CD4-positive, alpha-beta memory T cell (primary cell): Measurements from ENCODE around the gene NEXMIF. TPM values are rescaled to one million over a fixed set of nuclear protein-coding genes. Genes with fewer than 3 reads are reported as not detected.
"Not testable (repeated sequence)": the region's sequence is repeated elsewhere in the genome, so short reads cannot be mapped to it uniquely, and the experiment has no call there.

Experiments
- CTCF ChIA-PET: fragments of 350-600 bp; sonication (Branson Sonifier 250); formaldehyde crosslinking; loops from one replicate; lab custom pipeline; 2021; ENCODE audit warnings: inconsistent platforms; ENCODE audit not compliant: partially characterized antibody; lab: Charles Lee
- POLR2A ChIA-PET: fragments of 350-600 bp; sonication (Branson Sonifier 250); formaldehyde crosslinking; loops from one replicate; lab custom pipeline; 2021; ENCODE audit not compliant: partially characterized antibody; lab: Charles Lee
- DNase-seq, 5 donors: peaks; one replicate each; pipeline versions ENCODE4 v3.0.0 to v3.0.0-alpha.2; 2020 to 2022; ENCODE audit warnings: mixed read lengths in 1 of 5
- H3K27ac ChIP-seq: one replicate; pipeline ENCODE4 v1.7.0; 2013; ENCODE audit warnings: low read depth, low read length
- H3K27me3 ChIP-seq: 2 replicates; pipeline ENCODE4 v1.7.0; 2013; ENCODE audit warnings: mild to moderate bottlenecking, low read length, moderate library complexity; ENCODE audit not compliant: insufficient read depth
- H3K36me3 ChIP-seq: 2 replicates; pipeline ENCODE4 v1.7.0; 2013; ENCODE audit warnings: mild to moderate bottlenecking, low read length, moderate library complexity; ENCODE audit not compliant: insufficient read depth
- H3K4me1 ChIP-seq: 2 replicates; pipeline ENCODE4 v1.7.0; 2013; ENCODE audit warnings: mild to moderate bottlenecking, low read length, moderate library complexity; ENCODE audit not compliant: insufficient read depth
- H3K4me3 ChIP-seq, 2 donors: one replicate each; pipeline ENCODE4 v1.7.0; 2013; ENCODE audit warnings: low read length in 2 of 2, mild to moderate bottlenecking in 1 of 2
- H3K9me3 ChIP-seq, 2 donors: one replicate each; pipeline ENCODE4 v1.7.0; 2013; ENCODE audit warnings: low read length in 2 of 2, control low read depth in 1 of 2; ENCODE audit not compliant: control insufficient read depth in 1 of 2
- H3K27ac Mint-ChIP-seq, 7 donors: one replicate each; pipeline ENCODE4 v1.8.0; 2020 to 2021; ENCODE audit warnings: mixed read lengths in 7 of 7, mild to moderate bottlenecking in 6 of 7, inconsistent platforms in 3 of 7, moderate library complexity in 3 of 7
- H3K27me3 Mint-ChIP-seq, 2 donors: one replicate each; pipeline ENCODE4 v1.8.0; 2020 to 2021; ENCODE audit warnings: mixed read lengths in 2 of 2
- H3K36me3 Mint-ChIP-seq, 2 donors: one replicate each; pipeline ENCODE4 v1.8.0; 2020 to 2021; ENCODE audit warnings: mixed read lengths in 2 of 2, inconsistent platforms in 1 of 2, mild to moderate bottlenecking in 1 of 2
- H3K4me1 Mint-ChIP-seq, 4 donors: one replicate each; pipeline ENCODE4 v1.8.0; 2020 to 2021; ENCODE audit warnings: mixed read lengths in 4 of 4, mild to moderate bottlenecking in 1 of 4
- H3K4me3 Mint-ChIP-seq, 8 donors: one replicate each; pipeline ENCODE4 v1.8.0; 2020 to 2021; ENCODE audit warnings: mixed read lengths in 8 of 8, mild to moderate bottlenecking in 7 of 8, moderate library complexity in 6 of 8, inconsistent platforms in 3 of 8
- H3K9me3 Mint-ChIP-seq, 8 donors: one replicate each; pipeline ENCODE4 v1.8.0; 2020 to 2021; ENCODE audit warnings: mixed read lengths in 8 of 8, mild to moderate bottlenecking in 5 of 8, inconsistent platforms in 3 of 8, moderate library complexity in 1 of 8
- intact Hi-C: fragments of 100-400 bp; cut with micrococcal nuclease; formaldehyde crosslinking; loops from one replicate; pipeline ENCODE4 v1.15.1; 2023
- polyA plus RNA-seq, 2 donors: library from polyadenylated mRNA; unstranded; fragments of 300-500 nt; fragmentation: Illumina TruSeq; gene quantifications; one replicate each; pipeline ENCODE4 v1.2.3, GENCODE V29; 2021
- total RNA-seq, 2 experiments: library from RNA; stranded (reverse); gene quantifications; one replicate each; pipeline ENCODE4 v1.2.3, GENCODE V29; 2021

Gene NEXMIF
- total and polyA plus RNA-seq, 4 experiments from 2014 or later, result 0.20 to 1.2 (median 0.78) TPM

DNA sequence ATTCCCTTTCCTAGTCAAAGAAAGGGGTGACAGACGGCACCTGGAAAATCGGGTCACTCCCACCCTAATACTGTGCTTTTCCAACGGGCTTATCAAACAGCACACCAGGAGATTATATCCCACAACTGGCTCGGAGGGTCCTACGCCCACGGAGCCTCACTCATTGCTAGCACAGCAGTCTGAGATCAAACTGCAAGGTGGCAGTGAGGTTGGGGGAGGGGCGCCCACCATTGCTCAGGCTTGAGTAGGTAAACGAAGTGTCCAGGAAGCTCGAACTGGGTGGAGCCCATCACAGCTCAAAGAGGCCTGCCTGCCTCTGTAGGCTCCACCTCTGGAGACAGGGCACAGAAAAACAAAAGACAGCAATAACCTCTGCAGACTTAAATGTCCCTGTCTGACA, 42.9 kb downstream of the NEXMIF start:
- CTCF ChIA-PET, H3K36me3 ChIP-seq, H3K4me1 Mint-ChIP-seq, intact Hi-C loops, H3K27me3 Mint-ChIP-seq, DNase-seq, H3K27me3 ChIP-seq, H3K9me3 ChIP-seq, H3K4me3 Mint-ChIP-seq, H3K4me3 ChIP-seq, H3K27ac ChIP-seq, POLR2A ChIA-PET, H3K27ac Mint-ChIP-seq, H3K4me1 ChIP-seq, H3K36me3 Mint-ChIP-seq: not testable (repeated sequence)
- peaks cover 0 to 13% (median under 1%) of the 10 kb centered on the region in 8 donors for H3K9me3 Mint-ChIP-seq

DNA sequence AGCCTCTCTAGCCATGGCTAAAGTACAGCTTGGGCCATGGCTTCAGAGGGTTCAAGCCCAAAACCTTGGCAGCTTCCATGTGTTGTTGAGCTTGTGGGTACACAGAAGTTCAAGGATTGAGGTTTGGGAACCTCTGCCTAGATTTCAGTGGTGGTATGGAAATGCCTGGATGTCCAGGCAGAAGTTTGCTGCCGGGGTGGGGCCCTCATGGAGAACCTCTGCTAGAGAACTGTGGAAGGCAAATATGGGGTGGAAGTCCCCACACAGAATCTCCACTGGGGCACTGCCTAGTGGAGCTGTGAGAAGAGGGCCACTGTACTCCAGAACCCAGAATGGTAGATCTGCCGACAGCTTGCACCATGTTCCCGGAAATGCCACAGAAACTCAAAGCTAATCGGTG, 59.5 kb downstream of the NEXMIF start:
- H3K36me3 Mint-ChIP-seq, result peaks cover 0 to 5% of the 10 kb centered on the region in 2 donors
- H3K4me3 ChIP-seq, result no peak overlapping the region
- no peak overlapping the region for H3K4me3 Mint-ChIP-seq
- CTCF ChIA-PET, result no interaction called here
- peaks cover 0 to 42% (median 23%) of the 10 kb centered on the region in 8 donors for H3K9me3 Mint-ChIP-seq
- POLR2A ChIA-PET, result no interaction called here
- H3K27me3 ChIP-seq, result no peaks in the 10 kb centered on the region
- no peaks in the 10 kb centered on the region for H3K36me3 ChIP-seq
- no peaks in the 10 kb centered on the region for H3K27me3 Mint-ChIP-seq
- no peaks in the 10 kb centered on the region for H3K4me1 Mint-ChIP-seq
- H3K9me3 ChIP-seq, result no peaks in the 10 kb centered on the region
- intact Hi-C loops, result no loop called here
- no peak for DNase-seq
- no peaks in the 10 kb centered on the region for H3K4me1 ChIP-seq
- H3K27ac ChIP-seq, result no peak overlapping the region
- no peak overlapping the region for H3K27ac Mint-ChIP-seq

DNA sequence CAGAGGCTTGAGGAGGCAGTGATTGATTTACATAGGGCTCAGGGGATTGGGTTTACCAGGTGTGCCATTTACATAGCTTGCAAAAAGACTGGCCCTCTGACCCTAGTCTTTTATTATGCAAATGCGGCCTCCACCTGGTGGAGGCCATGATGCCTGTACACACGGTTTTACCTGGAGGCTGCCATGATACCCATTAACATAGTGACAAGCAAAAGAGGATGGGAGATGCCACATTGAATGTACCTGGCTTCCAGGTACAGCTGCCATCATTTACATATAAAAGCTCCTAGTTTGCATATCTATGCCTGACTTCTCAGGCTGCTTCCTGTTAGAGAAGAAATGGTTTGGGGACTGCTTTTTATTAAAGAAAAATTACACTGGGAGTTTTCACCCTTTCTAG, 72.0 kb downstream of the NEXMIF start:
- Mint-ChIP-seq H3K4me3 (no peak overlapping the region), H3K9me3 (peaks cover 0 to 80% (median 56%) of the 10 kb centered on the region in 8 donors), H3K27ac (no peak overlapping the region), H3K36me3 (peaks cover 0 to 2% of the 10 kb centered on the region in 2 donors), H3K27me3 (no peaks in the 10 kb centered on the region), H3K4me1 (no peaks in the 10 kb centered on the region)
- Histone ChIP-seq H3K9me3 (peaks cover 0 to 8% of the 10 kb centered on the region in 2 donors), H3K4me1 (no peaks in the 10 kb centered on the region), H3K27ac (no peak overlapping the region), H3K4me3 (no peak overlapping the region), H3K36me3 (no peaks in the 10 kb centered on the region), H3K27me3 (no peaks in the 10 kb centered on the region)
- ChIA-PET POLR2A (no interaction called here), CTCF (no interaction called here)
- intact Hi-C loops, result no loop called here
- DNase-seq, result no peak

DNA sequence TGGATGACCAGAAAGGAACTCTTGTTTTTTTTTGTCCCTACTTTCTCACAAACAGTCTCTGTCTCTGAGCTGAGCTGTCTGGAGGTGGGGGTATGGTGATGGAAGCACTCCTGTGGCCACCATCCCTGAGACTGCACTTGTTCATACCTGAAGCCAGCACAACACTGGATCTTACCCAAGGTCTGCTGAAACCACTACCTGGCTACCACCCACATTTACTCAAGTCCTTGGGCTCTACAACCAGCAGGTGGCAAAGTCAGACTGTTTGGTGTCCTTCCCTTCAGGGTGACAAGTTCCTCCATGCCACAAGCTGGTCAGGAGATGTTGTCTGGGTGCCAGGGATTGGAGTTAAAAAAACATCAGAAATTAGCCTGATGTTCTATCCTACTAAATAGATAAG, 89.7 kb downstream of the NEXMIF start:
- peaks cover 0 to 1% (median 0%) of the 10 kb centered on the region in 8 donors for H3K9me3 Mint-ChIP-seq
- Histone ChIP-seq H3K36me3 (no peaks in the 10 kb centered on the region), H3K4me1 (no peaks in the 10 kb centered on the region), H3K27ac (no peak overlapping the region), H3K27me3 (no peaks in the 10 kb centered on the region), H3K4me3 (no peak overlapping the region), H3K9me3 (no peaks in the 10 kb centered on the region)
- no peak for DNase-seq
- no peaks in the 10 kb centered on the region for H3K4me1 Mint-ChIP-seq
- POLR2A ChIA-PET, result no interaction called here
- no peaks in the 10 kb centered on the region for H3K27me3 Mint-ChIP-seq
- H3K36me3 Mint-ChIP-seq, result no peaks in the 10 kb centered on the region
- H3K4me3 Mint-ChIP-seq, result no peak overlapping the region
- CTCF ChIA-PET, result no interaction called here
- H3K27ac Mint-ChIP-seq, result no peak overlapping the region
- intact Hi-C loops, result no loop called here

DNA sequence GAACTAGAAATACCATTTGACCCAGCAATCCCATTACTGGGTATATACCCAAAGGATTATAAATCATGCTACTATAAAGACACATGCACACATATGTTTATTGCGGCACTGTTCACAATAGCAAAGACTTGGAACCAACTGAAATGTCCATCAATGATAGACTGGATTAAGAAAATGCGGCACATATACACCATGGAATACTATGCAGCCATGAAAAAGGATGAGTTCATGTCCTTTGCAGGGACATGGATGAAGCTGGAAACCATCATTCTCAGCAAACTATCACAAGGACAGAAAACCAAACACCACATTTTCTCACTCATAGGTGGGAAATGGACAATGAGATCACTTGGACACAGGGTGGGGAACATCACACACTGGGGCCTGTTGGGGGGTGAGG, 105.5 kb downstream of the NEXMIF start:
- H3K9me3 Mint-ChIP-seq, H3K27me3 Mint-ChIP-seq, H3K4me1 Mint-ChIP-seq, DNase-seq, H3K27me3 ChIP-seq, H3K4me3 ChIP-seq, H3K4me3 Mint-ChIP-seq, H3K36me3 ChIP-seq, POLR2A ChIA-PET, H3K36me3 Mint-ChIP-seq, H3K9me3 ChIP-seq, H3K27ac ChIP-seq, intact Hi-C loops, CTCF ChIA-PET, H3K27ac Mint-ChIP-seq, H3K4me1 ChIP-seq: not testable (repeated sequence)

DNA sequence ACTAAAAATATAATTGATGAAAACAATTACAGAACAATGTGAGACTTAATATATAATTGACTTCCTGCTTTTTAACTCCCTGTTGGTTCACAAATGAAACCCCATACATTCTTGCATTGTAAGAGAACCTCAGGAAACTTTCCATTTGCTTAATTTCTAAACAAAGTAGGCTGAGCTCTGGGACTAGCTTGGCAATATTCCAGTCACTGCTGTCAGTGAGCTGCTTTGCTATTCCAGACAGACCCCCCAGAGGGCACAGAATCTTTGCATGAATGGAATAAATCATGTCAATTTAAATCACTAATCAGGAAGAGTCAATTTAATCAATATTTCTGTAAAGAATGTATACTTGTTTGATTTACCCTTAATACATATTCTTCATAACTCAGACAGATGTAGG, 110.6 kb downstream of the NEXMIF start:
- Histone ChIP-seq H3K27me3 (no peaks in the 10 kb centered on the region), H3K4me1 (no peaks in the 10 kb centered on the region), H3K36me3 (no peaks in the 10 kb centered on the region), H3K4me3 (no peak overlapping the region), H3K27ac (no peak overlapping the region), H3K9me3 (no peaks in the 10 kb centered on the region)
- ChIA-PET CTCF (no interaction called here), POLR2A (no interaction called here)
- Mint-ChIP-seq H3K27ac (no peak overlapping the region), H3K9me3 (peaks cover 0 to 1% (median 0%) of the 10 kb centered on the region in 8 donors), H3K27me3 (peaks cover 0 to 4% of the 10 kb centered on the region in 2 donors), H3K4me1 (no peaks in the 10 kb centered on the region), H3K4me3 (no peak overlapping the region), H3K36me3 (no peaks in the 10 kb centered on the region)
- DNase-seq, result no peak
- intact Hi-C loops, result no loop called here

DNA sequence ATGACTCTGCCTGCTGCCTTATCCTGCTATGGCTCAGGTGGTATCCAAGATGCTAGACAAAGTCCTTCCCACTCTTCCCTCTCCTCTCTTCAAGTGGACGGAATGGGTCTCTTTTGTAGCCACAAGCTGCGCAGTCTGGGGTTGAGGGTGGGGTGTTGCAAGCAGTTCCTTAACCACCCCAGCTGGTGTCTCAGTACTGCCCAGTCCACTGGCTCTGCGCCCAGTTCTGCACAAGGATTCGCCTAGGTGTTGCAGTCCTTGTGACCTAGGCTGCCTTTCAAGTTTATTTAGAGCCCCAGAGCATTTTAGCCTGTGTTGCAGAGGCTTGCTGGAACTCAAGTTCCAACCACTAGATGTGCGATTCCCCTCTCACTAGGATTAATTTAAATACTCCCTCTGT, 120.7 kb downstream of the NEXMIF start:
- no peak for DNase-seq
- H3K36me3 Mint-ChIP-seq, result no peaks in the 10 kb centered on the region
- intact Hi-C loops, result no loop called here
- no peaks in the 10 kb centered on the region for H3K4me1 Mint-ChIP-seq
- H3K9me3 ChIP-seq, result no peaks in the 10 kb centered on the region
- H3K27me3 Mint-ChIP-seq, result peaks cover 0 to 2% of the 10 kb centered on the region in 2 donors
- CTCF ChIA-PET, result no interaction called here
- no peak overlapping the region for H3K27ac Mint-ChIP-seq
- H3K4me1 ChIP-seq, result no peaks in the 10 kb centered on the region
- H3K27me3 ChIP-seq, result no peaks in the 10 kb centered on the region
- H3K4me3 ChIP-seq, result no peak overlapping the region
- no peak overlapping the region for H3K27ac ChIP-seq
- peaks cover 0 to 6% (median 0%) of the 10 kb centered on the region in 8 donors for H3K9me3 Mint-ChIP-seq
- H3K36me3 ChIP-seq, result no peaks in the 10 kb centered on the region
- H3K4me3 Mint-ChIP-seq, result no peak overlapping the region
- POLR2A ChIA-PET, result no interaction called here

DNA sequence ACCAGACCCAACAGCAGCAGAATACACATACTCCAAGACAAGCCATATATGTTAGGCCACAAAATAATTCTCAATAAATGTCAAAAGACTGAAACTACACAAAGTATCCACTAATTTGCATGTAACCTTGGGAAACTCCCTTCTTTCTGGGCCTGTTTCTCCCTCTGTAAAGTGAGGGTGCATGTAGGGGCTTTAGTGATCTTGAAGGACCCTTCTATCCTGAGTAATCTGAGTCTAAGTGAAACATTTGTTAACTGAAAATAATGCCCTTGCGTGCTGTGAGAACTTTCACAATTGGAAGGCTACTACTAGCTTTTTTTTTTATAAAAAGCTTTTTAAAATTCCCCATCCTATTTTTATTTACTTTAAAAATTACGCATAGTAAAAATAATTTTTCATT, 125.2 kb downstream of the NEXMIF start:
- Histone ChIP-seq H3K27me3 (no peaks in the 10 kb centered on the region), H3K36me3 (no peaks in the 10 kb centered on the region), H3K4me3 (no peak overlapping the region), H3K4me1 (no peaks in the 10 kb centered on the region), H3K9me3 (no peaks in the 10 kb centered on the region), H3K27ac (no peak overlapping the region)
- no peaks in the 10 kb centered on the region for H3K36me3 Mint-ChIP-seq
- no peak overlapping the region for H3K4me3 Mint-ChIP-seq
- intact Hi-C loops, result no loop called here
- CTCF ChIA-PET, result no interaction called here
- peaks cover 0 to 2% (median 0%) of the 10 kb centered on the region in 8 donors for H3K9me3 Mint-ChIP-seq
- H3K27ac Mint-ChIP-seq, result no peak overlapping the region
- POLR2A ChIA-PET, result no interaction called here
- DNase-seq, result no peak
- H3K27me3 Mint-ChIP-seq, result no peaks in the 10 kb centered on the region
- no peaks in the 10 kb centered on the region for H3K4me1 Mint-ChIP-seq
